Bronchial epithelial cell (primary cell): Measurements from ENCODE around the gene GABRD. TPM values are rescaled to one million over a fixed set of nuclear protein-coding genes. Genes with fewer than 3 reads are reported as not detected.
A peak's percentile ranks its signal among the peaks of the same experiment; 100 is the strongest.

Experiments used
- DNase-seq: peaks from one replicate; pipeline ENCODE4 v3.0.0-alpha.2; 2010; ENCODE audit warnings: low read depth
- FAIRE-seq: peaks from 2 replicates; lab custom pipeline; 2011; peaks lifted over from hg19 to GRCh38; lab: Jason Lieb, UNC
- H3K27me3 ChIP-seq: 2 replicates; pipeline ENCODE4 v1.5.1; 2011; ENCODE audit warnings: low read length; ENCODE audit not compliant: control insufficient read depth, insufficient read depth
- H3K36me3 ChIP-seq: 2 replicates; pipeline ENCODE4 v1.5.1; 2011; ENCODE audit warnings: low read length; ENCODE audit not compliant: control insufficient read depth, insufficient read depth
- H3K4me3 ChIP-seq: 2 replicates; pipeline ENCODE4 v1.5.1; 2011; ENCODE audit warnings: mild to moderate bottlenecking, low read depth, low read length, control low read depth
- CTCF ChIP-seq: IDR thresholded peaks from 2 replicates; pipeline ENCODE4 v1.5.1; 2011; ENCODE audit warnings: mild to moderate bottlenecking, moderate library complexity, low read length, control low read depth, inconsistent platforms; ENCODE audit not compliant: insufficient read depth, severe bottlenecking
- total RNA-seq: library from RNA; depleted of rRNA; stranded (reverse); fragments of >200 nt; gene quantifications from 2 replicates; pipeline ENCODE4 v1.2.1, GENCODE V29; 2014

GABRD gene
- total RNA-seq, 1 donor from 2014 or later = not detected

GRCh38 chr1:2046174-2046917, 27.2 kb downstream of the GABRD start:
- Histone ChIP-seq H3K27me3 (no peaks in the 10 kb centered on the region), H3K36me3 (no peaks in the 10 kb centered on the region), H3K4me3 (no peak overlapping the region)
- peak; percentile 98 for TF ChIP-seq CTCF
- FAIRE-seq (peak; percentile 36), DNase-seq (peak; percentile 49)

- no peak for TF ChIP-seq CTCF
- H3K4me3 ChIP-seq = no peak overlapping the region
- FAIRE-seq = no peak
- H3K36me3 ChIP-seq = no peaks in the 10 kb centered on the region
- DNase-seq = no peak
- H3K27me3 ChIP-seq = no peaks in the 10 kb centered on the region
Measured at GRCh38 chr1:2046953-2047748, 28.0 kb downstream of the GABRD start.

- Histone ChIP-seq H3K27me3 (no peaks in the 10 kb centered on the region), H3K36me3 (no peaks in the 10 kb centered on the region), H3K4me3 (no peak overlapping the region)
- no peak for DNase-seq
- no peak for TF ChIP-seq CTCF
- FAIRE-seq = no peak
Measured at GRCh38 chr1:2047749-2048729, 28.9 kb downstream of the GABRD start.

DNA sequence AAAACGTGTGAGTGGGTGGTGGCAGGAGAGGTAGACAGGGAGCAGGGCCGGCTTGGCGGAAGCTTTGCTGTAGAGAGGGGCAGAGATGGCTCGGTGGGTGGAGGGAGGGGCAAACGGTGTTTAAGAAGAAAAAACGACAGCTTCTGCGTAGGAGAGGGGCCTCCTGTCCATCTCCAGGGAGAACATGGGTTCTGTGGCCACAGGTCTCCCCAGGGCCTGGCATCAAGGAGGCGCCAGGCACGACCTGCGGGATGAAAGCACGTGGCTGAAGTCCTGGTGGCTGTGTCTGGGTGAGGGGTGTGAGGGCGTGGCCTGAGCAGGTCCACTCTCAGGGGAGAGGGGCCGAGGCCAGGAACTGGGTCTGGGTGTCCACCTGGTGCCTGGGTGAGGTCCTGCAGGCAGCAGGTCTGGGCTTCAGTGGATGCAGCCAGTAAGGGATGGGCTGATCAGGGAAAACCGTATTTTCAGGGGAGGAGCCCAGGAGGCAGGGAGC, 30.1 kb downstream of the GABRD start:
- TF ChIP-seq CTCF = peak; percentile 69
- H3K4me3 ChIP-seq = peak overlapping the region; percentile 58
- H3K27me3 ChIP-seq = no peaks in the 10 kb centered on the region
- FAIRE-seq (no peak), DNase-seq (peak; percentile 20)
- no peaks in the 10 kb centered on the region for H3K36me3 ChIP-seq

DNA sequence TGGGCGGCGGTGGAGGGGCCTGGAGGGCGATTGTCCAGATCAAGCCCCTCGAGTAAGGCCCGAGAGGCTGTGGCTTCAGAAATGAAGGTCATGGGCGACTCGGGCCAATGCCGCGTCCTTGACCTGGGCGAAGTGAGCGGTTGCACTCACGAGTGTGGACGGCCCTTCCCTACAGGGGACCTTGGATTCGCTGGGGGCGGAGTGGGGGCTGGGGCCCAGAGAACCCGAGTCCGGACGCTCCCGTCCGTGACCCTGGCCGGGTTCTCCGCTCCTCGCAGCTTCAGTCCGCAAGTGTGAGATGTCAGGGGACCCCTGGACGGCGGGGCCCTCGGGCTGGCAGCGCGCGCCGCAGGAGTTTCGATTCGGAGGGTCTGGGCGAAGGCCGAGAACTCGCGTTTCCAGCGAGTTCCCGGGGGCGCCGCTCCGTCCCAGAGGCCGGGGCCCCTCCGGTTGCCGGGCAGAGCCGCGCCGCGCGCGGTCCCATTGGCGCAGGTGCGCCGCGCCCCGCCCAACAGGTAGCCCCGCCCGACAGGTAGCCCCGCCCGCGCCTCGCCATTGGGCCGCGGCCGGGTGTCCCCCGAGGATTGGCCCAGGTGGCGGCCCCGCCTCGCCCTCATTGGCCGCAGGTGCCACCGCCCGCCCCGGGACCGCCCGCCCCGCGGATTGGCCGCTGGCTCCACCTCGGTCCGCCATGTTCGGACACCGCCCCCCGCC, 30.7 kb downstream of the GABRD start, which contains the start of gene PRKCZ:
Gene PRKCZ (plus strand): TSS at position 694 of the 714 bp plus-strand sequence. CDS start 220 bp downstream, outside the sequence.
- Histone ChIP-seq H3K4me3 (peak within 1 kb of the TSS; percentile 93), H3K27me3 (no peaks in the 10 kb centered on the region), H3K36me3 (no peaks in the 10 kb centered on the region)
- no peak for TF ChIP-seq CTCF
- FAIRE-seq (no peak), DNase-seq (peak; percentile 73)
